ENCODE measurements around the gene CREG1.

CREG1 gene

GRCh38 chr1:167532375-167532774, 21.2 kb downstream of the CREG1 start:
- DNase-seq (ENCODE audit: low read depth) = no peak

- DNase-seq (ENCODE audit: low read depth) = peak; percentile 56
Measured at GRCh38 chr1:167529829-167530474, 23.6 kb downstream of the CREG1 start.

DNA sequence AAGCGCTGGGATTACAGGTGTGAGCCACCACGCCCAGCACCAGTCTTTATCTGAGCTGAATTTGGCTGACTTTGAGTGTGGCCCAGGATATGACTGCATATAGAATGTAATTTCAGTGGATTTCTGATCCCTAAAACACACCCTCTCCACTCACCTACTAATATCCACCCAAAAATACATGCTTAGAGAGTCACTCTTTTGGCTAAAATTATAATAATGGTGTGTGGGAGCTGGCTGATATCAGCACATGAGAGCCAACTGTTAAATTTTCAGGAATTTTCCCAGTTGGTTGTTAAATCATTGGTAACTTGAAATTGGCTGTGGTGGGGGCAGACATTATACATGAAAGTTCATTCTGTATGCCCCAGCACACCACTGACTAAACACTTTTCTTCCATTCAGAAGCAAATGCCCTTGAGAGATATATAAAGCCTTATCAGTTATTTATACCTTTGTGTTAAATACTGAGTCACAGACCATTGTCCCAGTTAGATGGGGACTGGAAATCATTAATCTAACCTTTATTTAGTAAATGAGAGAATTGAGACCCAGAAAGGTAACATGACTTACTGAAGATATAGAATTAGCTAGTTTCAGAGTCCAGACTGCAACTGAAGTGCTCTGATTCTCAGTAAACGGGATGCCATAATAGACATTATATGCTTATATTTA, 25.4 kb downstream of the CREG1 start:
- no peak for DNase-seq (ENCODE audit: low read depth)

DNA sequence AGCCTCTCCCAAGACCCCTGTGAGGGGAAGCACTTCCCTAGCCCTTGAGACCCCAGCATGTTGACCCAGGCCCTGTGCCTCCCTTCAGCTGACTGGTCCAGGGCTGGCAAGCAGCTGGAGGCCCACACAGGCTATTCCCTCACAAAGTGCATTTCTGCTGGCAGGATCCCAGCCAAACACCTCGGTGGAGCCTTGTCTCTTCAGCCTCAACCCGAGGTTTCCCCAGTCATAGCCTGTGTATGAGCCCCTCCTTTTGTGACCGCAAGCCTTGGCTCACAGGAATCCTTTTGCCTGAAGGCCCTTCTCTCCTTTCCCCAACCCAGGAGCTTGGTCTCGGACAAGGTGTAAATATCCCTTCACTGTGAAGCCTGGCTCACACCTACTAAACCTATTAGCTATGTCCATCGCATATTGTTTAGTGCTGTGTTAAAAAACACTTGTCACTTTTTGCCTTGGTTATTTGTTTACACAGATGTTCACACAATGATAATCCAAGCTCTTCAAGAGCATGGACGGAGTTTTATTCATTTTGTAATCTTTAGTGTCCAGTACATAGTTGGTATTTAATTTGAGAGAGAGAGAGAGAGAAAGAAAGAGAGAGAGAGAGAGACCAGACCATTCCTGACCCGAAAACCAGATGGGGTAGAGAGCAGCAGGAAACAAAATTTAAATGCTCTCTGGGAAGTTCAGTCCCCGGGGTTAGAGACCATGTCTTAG, 26.7 kb downstream of the CREG1 start:
- DNase-seq (ENCODE audit: low read depth) = peak; percentile 20

DNA sequence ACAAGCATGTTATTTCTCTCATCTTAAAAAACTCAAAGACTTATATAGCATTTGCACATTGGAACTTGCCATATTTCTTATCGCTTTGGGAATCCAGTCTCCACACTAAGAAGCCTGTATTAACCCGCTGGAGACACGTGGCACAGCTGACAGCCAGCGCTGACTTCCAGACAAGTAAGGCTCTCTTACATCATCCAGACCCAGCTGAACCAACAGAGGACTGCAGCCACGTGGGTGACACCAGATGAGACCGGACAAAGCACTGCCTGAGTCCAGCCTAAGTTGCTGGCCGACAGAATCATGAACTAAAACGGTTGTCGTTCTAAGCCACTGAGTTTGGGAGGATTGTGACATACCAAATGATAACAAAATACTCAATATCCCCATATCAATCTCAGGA, 28.9 kb downstream of the CREG1 start:
- DNase-seq (ENCODE audit: low read depth) = no peak

- peak; percentile 66 for DNase-seq (ENCODE audit: low read depth)
Measured at GRCh38 chr1:167522246-167522645, 31.3 kb downstream of the CREG1 start.

DNA sequence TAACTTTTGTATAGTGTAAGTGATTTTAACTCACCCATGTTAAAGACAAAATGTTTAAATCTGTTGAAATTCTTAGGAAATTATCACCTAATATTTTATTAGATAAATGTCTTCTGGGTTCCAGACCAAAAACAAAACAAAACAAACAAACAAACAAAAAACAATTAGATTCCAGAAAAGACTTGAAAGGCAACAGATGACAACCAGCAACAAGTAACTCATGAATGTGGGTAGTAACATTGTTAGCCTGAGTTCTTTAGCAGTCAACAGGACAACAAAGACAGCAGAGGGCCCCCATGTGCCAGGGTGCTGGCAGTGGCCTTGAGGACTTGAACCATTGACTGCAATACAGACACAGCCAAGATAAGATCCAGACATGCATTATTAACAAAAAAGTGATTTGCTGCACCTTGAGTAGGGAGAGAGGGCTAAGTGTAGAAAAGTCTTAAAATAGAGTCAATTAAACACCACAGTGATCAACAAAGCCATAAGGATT, 32.8 kb downstream of the CREG1 start:
- no peak for DNase-seq (ENCODE audit: low read depth)

- no peak for DNase-seq (ENCODE audit: low read depth)
Measured at GRCh38 chr1:167518331-167518700, 35.2 kb downstream of the CREG1 start, which contains the start of gene CD247. TSS of gene CD247 (minus strand) at chr1:167518529. CDS start at chr1:167518465, 64 bp downstream.

GRCh38 chr1:167517535-167518330, 35.8 kb downstream of the CREG1 start:
- peak; percentile 13 for DNase-seq (ENCODE audit: low read depth)

- DNase-seq (ENCODE audit: low read depth) = no peak
Measured at GRCh38 chr1:167516404-167517388, 36.9 kb downstream of the CREG1 start.

GRCh38 chr1:167515893-167516321, 37.7 kb downstream of the CREG1 start:
- no peak for DNase-seq (ENCODE audit: low read depth)

GRCh38 chr1:167515461-167515860, 38.1 kb downstream of the CREG1 start:
- no peak for DNase-seq (ENCODE audit: low read depth)

- no peak for DNase-seq (ENCODE audit: low read depth)
Measured at GRCh38 chr1:167514288-167514687, 39.3 kb downstream of the CREG1 start.

DNA sequence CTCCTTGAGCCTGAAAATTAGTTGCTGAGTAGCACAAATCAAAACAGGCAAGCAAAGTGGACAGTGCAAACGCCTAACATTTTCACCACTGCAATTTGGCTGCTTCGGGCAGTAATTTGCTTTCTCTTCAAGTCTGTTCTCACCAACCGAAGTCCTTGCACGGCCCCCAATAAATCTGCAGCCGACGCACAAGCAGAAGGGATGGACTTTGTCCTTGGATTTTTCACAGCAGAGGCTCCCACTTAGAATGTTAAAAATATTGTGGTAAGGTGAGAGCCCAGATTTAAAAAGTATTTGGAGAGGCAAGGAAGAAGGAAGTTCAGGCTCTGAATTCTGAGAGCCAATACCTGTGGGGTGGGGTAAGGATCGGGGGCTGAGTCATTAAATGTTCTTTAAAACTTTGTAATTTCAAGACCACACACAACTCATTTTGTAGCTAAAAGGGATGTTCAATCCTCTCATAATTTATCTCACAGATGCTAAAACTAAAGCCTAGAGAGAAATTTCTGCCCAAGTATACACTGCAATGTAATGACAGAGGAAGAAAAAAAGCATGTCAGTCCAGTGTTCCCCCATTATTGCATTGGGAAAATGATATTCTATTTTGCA, 41.4 kb downstream of the CREG1 start:
- DNase-seq (ENCODE audit: low read depth) = no peak

DNA sequence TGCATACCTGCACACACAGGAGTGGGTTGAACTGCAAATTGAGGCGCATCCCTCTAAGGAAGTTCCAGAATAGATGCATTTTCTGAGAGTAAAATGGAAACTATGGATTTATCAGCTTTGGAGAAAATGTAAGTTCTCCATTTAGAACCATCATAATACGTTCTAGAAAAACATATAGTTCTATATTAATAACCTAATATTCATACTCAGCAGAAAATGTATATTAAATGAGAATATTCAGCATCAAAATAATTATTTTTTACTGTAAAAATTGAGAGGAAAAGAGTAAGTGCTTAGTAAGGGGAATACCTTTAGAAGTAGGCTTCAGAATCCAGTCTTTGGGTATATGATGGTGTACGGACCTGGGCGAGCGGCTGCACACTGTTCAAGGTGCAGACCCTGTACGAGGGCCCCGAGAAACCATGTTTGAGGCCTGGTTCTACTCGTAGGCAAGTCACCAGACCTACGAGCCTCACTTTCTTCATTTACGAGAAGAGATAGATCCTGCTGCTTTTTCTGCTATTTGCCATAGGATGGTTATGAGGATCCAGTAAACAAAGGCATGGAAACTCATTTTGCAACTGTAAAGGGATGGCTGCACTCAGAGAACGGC, 42.1 kb downstream of the CREG1 start:
- no peak for DNase-seq (ENCODE audit: low read depth)

- DNase-seq (ENCODE audit: low read depth) = no peak
Measured at GRCh38 chr1:167510881-167511280, 42.7 kb downstream of the CREG1 start.

DNA sequence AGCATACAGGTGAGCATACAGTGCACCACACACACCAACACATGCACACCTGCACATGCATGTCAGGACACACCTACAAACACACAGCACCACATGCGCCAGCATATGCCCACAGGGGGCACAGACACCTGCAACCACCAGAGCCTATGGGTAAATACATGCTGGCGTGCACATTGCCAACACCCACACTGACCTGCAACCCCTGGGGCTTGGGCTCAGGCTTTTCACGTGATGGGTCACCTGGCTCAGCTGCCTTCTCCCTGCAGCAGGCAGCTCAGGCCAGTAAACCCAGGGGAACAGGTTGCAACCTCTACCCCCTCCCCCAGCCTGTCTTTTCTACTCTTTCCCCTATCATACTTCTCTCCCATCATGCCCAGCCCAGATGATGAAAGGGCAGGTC, 43.3 kb downstream of the CREG1 start:
- no peak for DNase-seq (ENCODE audit: low read depth)

GRCh38 chr1:167509587-167509986, 44.0 kb downstream of the CREG1 start:
- DNase-seq (ENCODE audit: low read depth) = no peak

DNA sequence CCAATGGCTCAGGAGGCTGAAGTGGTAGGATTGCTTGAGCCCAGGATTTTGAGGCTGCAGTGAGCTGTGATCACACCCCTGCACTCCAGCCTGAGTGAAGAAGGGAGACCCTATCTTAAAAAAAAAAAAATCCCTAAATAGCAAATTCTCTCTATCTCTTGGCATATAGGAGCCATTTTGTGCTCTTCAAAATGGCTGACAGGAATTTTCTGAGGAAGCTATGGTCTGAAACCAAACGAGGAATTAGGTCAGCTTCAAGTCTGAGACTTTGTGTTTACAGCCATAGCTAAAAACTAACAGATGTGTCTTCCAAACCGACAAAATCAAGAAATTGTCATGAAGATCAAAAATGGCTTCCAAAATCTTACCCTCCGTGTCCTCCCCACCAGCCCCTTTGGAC, 45.8 kb downstream of the CREG1 start:
- no peak for DNase-seq (ENCODE audit: low read depth)

DNA sequence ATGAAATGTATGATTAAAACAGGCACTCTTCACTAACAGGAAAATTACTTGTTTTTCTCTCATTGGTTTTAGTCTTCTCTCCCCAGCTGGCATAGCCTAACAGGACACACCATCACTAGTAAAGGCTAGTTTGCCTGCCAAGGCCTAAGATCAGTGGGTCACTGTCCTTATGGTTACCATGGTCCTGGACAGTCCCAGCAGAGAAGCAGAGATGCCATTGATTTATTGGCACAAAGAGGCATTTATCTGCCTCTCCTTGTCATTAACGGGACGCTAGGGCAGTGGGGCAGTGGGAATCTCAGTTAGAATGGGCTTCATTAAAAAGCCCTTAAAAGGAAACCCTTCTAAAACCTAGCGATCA, 49.1 kb downstream of the CREG1 start:
- DNase-seq (ENCODE audit: low read depth) = no peak
